GM19395 (cell line): ENCODE measurements around the gene STK38L.

Source experiments
- ATAC-seq: cut with Tn5 transposase; IDR thresholded peaks from one replicate; pipeline ENCODE4 v1.9.1; 2021; ENCODE audit warnings: mild to moderate bottlenecking, moderate library complexity; ENCODE audit not compliant: unreplicated experiment

Gene STK38L

GRCh38 chr12:27243804-27244688 lies at the start of gene STK38L:
Gene STK38L (plus strand): TSS chr12:27244286. CDS start chr12:27297721, 53,435 bp downstream.
- peak; percentile 90 for ATAC-seq

- ATAC-seq = no peak
Measured at GRCh38 chr12:27194644-27195043, 49.4 kb upstream of the STK38L start.

- no peak for ATAC-seq
Measured at GRCh38 chr12:27198036-27198435, 46.0 kb upstream of the STK38L start.

- no peak for ATAC-seq
Measured at GRCh38 chr12:27199638-27200300, 44.3 kb upstream of the STK38L start.

GRCh38 chr12:27201169-27201568 lies 42.9 kb upstream of the STK38L start:
- no peak for ATAC-seq

GRCh38 chr12:27206801-27207502 lies 37.1 kb upstream of the STK38L start:
- ATAC-seq = no peak

GRCh38 chr12:27207615-27208413 lies 36.3 kb upstream of the STK38L start:
- peak; percentile 81 for ATAC-seq

- ATAC-seq = peak; percentile 45
Measured at GRCh38 chr12:27208414-27208750, 35.7 kb upstream of the STK38L start.

- no peak for ATAC-seq
Measured at GRCh38 chr12:27209257-27209910, 34.7 kb upstream of the STK38L start.

GRCh38 chr12:27210187-27210586 lies 33.9 kb upstream of the STK38L start:
- no peak for ATAC-seq

- ATAC-seq = no peak
Measured at GRCh38 chr12:27212861-27213260, 31.2 kb upstream of the STK38L start.

GRCh38 chr12:27213304-27213703 lies 30.8 kb upstream of the STK38L start:
- ATAC-seq = no peak

- no peak for ATAC-seq
Measured at GRCh38 chr12:27213830-27214787, 30.0 kb upstream of the STK38L start.

- no peak for ATAC-seq
Measured at GRCh38 chr12:27217590-27217989, 26.5 kb upstream of the STK38L start.

- no peak for ATAC-seq
Measured at GRCh38 chr12:27219693-27220054, 24.4 kb upstream of the STK38L start.

- peak; percentile 67 for ATAC-seq
Measured at GRCh38 chr12:27220055-27220987, 23.8 kb upstream of the STK38L start.

- ATAC-seq = no peak
Measured at GRCh38 chr12:27220988-27221345, 23.1 kb upstream of the STK38L start.
